Left cardiac atrium (tissue), 4 donors: ENCODE results near the gene GET3. TPM values are rescaled to one million over a fixed set of nuclear protein-coding genes. Genes with fewer than 3 reads are reported as not detected.

Experiments used
- ATAC-seq, 2 donors: fragments of 200-7000 bp; cut with Tn5 transposase; one replicate each; pipeline ENCODE4 v1.9.1; 2020; ENCODE audit warnings: mild to moderate bottlenecking in 2 of 2, moderate library complexity in 2 of 2
- DNase-seq: peaks from one replicate; pipeline ENCODE4 v3.0.0-alpha.2; 2020
- intact Hi-C, 2 donors: fragments of 100-400 bp; cut with DNase I; formaldehyde crosslinking; loops; one replicate each; pipeline versions ENCODE4 v1.14.1 to v1.15.1; 2022 to 2023
- total RNA-seq, 2 donors: library from RNA; stranded (reverse); fragmentation: NEBNext Ultra II Directional; extraction: Animal tissue kit (Norgen Biotek cat#: 25700); gene quantifications; one replicate each; pipeline ENCODE4 v1.2.1, GENCODE V29; 2021
- donor health status: DM: no; HTN: yes; CAD: no.
- donor health status: DM: no; HTN: yes; CAD: no; lungs with severe emphysema.
- donor health status: DM: yes; HTN: yes; CAD: no.
- donor health status: Dilated cardiomyopathy.

The GET3 gene
- total RNA-seq, 2 donors from 2014 or later = 51.2 to 52.5 TPM

- no peak for ATAC-seq
- intact Hi-C loops = no loop called here
- no peak for DNase-seq
These were observed 8.0 kb downstream of the GET3 start for GRCh38 chr19:12745166-12745897.

- DNase-seq (no peak), ATAC-seq (no peak)
- intact Hi-C loops = no loop called here
These were observed 11.2 kb downstream of the GET3 start for GRCh38 chr19:12748489-12748888.

- ATAC-seq = no peak
- intact Hi-C loops = no loop called here
- DNase-seq = no peak
These were observed 12.7 kb downstream of the GET3 start for GRCh38 chr19:12749938-12750521.

GRCh38 chr19:12750851-12751250 is 13.6 kb downstream of the GET3 start:
- intact Hi-C loops = no loop called here
- no peak for DNase-seq
- no peak for ATAC-seq

GRCh38 chr19:12751635-12752034 is 14.3 kb downstream of the GET3 start, which contains the start of gene BEST2:
TSS of gene BEST2 (plus strand) at chr19:12751791. CDS start at chr19:12752593, 802 bp downstream.
- intact Hi-C loops = no loop called here
- ATAC-seq (no peak), DNase-seq (no peak)

- DNase-seq = no peak
- intact Hi-C loops = no loop called here
- ATAC-seq = no peak
These were observed 14.9 kb downstream of the GET3 start for GRCh38 chr19:12752056-12752781.

- ATAC-seq = no peak
- intact Hi-C loops = no loop called here
- no peak for DNase-seq
These were observed 17.3 kb downstream of the GET3 start for GRCh38 chr19:12754465-12755196.

- intact Hi-C loops = no loop called here
- no peak for ATAC-seq
- no peak for DNase-seq
These were observed 19.0 kb downstream of the GET3 start for GRCh38 chr19:12756150-12756883.

- ATAC-seq = peak; percentile 87 to 89
- DNase-seq = peak; percentile 79
- intact Hi-C loops = no loop called here
These were observed 20.4 kb downstream of the GET3 start for GRCh38 chr19:12757544-12758274.

GRCh38 chr19:12759686-12760085 is 22.4 kb downstream of the GET3 start:
- intact Hi-C loops = no loop called here
- ATAC-seq (no peak), DNase-seq (no peak)

GRCh38 chr19:12763100-12763499 is 25.8 kb downstream of the GET3 start:
- ATAC-seq (peak in 1 of 2 donors; percentile 69), DNase-seq (no peak)
- intact Hi-C loops = no loop called here

GRCh38 chr19:12764698-12765097 is 27.4 kb downstream of the GET3 start:
- no peak for ATAC-seq
- intact Hi-C loops = loop anchor here (2.0 to 5.0 kb wide), 3 partner anchors 38 to 82 kb away; partner anchors contain the start of genes PRDX2 (in 2 of the 2) and THSD8 (in 2 of the 2)
- no peak for DNase-seq

GRCh38 chr19:12766051-12766521 is 28.8 kb downstream of the GET3 start:
- DNase-seq (peak; percentile 84), ATAC-seq (peak; percentile 77 to 94)
- intact Hi-C loops = loop anchor here (5.0 kb wide), 2 partner anchors 36 to 76 kb away; partner anchors contain the start of genes PRDX2 (in 2 of the 2) and THSD8 (in 2 of the 2)

- no peak for ATAC-seq
- intact Hi-C loops = loop anchor here (5.0 kb wide), 2 partner anchors 35 to 75 kb away; partner anchors contain the start of genes PRDX2 (in 2 of the 2) and THSD8 (in 2 of the 2)
- no peak for DNase-seq
These were observed 29.9 kb downstream of the GET3 start for GRCh38 chr19:12767150-12767549.

GRCh38 chr19:12767666-12768065 is 30.4 kb downstream of the GET3 start:
- ATAC-seq (no peak), DNase-seq (no peak)
- intact Hi-C loops = loop anchor here (5.0 kb wide), 2 partner anchors 35 to 75 kb away; partner anchors contain the start of genes PRDX2 (in 2 of the 2) and THSD8 (in 2 of the 2)

- intact Hi-C loops = loop anchor here (5.0 kb wide), 2 partner anchors 33 to 73 kb away; partner anchors contain the start of genes PRDX2 (in 2 of the 2) and THSD8 (in 2 of the 2)
- DNase-seq = no peak
- ATAC-seq = peak in 1 of 2 donors; percentile 21
These were observed 32.4 kb downstream of the GET3 start for GRCh38 chr19:12769689-12770088.

- intact Hi-C loops = no loop called here
- DNase-seq (no peak), ATAC-seq (no peak)
These were observed 33.6 kb downstream of the GET3 start for GRCh38 chr19:12770922-12771321.
